Measurements from ENCODE around the gene GPC5. TPM values are rescaled to one million over a fixed set of nuclear protein-coding genes. Genes with fewer than 3 reads are reported as not detected.
"Not testable (repeated sequence)": the region's sequence is repeated elsewhere in the genome, so short reads cannot be mapped to it uniquely, and the experiment has no call there.

The GPC5 gene
- total and polyA plus RNA-seq, 11 donors, result 0.14 to 2.9 (median 0.84) TPM; not detected in 1

DNA sequence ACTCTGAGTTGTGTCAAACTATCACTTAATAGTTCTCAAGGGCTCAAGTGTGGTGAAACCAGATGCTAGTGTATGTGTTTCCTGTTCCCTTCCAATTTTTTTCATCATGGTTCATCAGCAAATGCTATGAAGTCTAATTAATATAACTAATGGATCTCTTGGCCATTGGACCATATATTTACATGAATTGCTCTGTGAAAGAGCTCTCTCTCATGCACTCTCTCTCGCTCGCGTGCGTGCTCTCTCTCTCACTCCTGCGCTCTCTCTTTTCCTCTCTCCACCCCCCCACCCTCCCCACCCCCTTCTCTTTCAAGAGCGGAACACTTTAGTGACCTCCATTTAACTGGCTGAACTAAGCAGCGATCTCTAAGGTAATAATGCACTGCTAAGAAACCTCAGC, 1281.2 kb downstream of the GPC5 start:
- no peaks in the 10 kb centered on the region for H3K36me3 ChIP-seq
- H3K27ac ChIP-seq, result no peak overlapping the region
- 94 to 98% (median 95%) methylated on average over 7 of the region's 7 CpGs for WGBS, 4 donors
- no peaks in the 10 kb centered on the region for H3K9me3 ChIP-seq
- H3K4me1 ChIP-seq, result peaks cover 0 to 4% (median 0%) of the 10 kb centered on the region in 12 donors
- ATAC-seq (no peak), DNase-seq (peak in 1 of 5 donors; percentile 10)
- no peak overlapping the region for H3K4me3 ChIP-seq
- H3K27me3 ChIP-seq, result no peaks in the 10 kb centered on the region
- intact Hi-C loops (cut with DNase I), result no loop called here
- TF ChIP-seq, protein P1, sequence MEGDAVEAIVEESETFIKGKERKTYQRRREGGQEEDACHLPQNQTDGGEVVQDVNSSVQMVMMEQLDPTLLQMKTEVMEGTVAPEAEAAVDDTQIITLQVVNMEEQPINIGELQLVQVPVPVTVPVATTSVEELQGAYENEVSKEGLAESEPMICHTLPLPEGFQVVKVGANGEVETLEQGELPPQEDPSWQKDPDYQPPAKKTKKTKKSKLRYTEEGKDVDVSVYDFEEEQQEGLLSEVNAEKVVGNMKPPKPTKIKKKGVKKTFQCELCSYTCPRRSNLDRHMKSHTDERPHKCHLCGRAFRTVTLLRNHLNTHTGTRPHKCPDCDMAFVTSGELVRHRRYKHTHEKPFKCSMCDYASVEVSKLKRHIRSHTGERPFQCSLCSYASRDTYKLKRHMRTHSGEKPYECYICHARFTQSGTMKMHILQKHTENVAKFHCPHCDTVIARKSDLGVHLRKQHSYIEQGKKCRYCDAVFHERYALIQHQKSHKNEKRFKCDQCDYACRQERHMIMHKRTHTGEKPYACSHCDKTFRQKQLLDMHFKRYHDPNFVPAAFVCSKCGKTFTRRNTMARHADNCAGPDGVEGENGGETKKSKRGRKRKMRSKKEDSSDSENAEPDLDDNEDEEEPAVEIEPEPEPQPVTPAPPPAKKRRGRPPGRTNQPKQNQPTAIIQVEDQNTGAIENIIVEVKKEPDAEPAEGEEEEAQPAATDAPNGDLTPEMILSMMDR (IDR thresholded peaks at IDR 0.05), result no peak
- no peak for TF ChIP-seq POLR2A (IDR thresholded peaks at IDR 0.05)

DNA sequence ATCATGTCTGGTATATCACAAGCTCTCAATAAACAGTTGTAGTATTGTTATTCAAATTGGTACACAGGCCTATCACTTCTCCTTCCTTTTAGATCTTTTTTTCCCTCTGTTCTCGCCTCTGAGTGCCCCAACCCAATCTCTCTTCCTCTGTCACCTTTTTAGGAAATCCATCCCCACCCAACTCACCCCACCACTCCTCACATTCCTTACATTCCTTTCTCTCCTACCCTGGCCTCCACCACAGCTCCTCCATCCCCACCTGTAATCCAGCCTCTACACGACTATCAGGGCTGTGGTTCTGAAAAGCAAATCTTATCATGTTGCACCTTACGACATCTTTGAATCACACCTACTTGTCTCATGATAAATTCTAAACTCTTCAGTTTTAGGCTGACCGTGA, 1282.8 kb downstream of the GPC5 start:
- ATAC-seq (no peak), DNase-seq (no peak)
- 76 to 81% (median 78%) methylated on average over 4 of the region's 4 CpGs for WGBS, 4 donors
- no peak overlapping the region for H3K27ac ChIP-seq
- H3K27me3 ChIP-seq, result no peaks in the 10 kb centered on the region
- intact Hi-C loops (cut with DNase I), result no loop called here
- peaks cover 0 to 4% (median 0%) of the 10 kb centered on the region in 12 donors for H3K4me1 ChIP-seq
- H3K9me3 ChIP-seq, result no peaks in the 10 kb centered on the region
- no peaks in the 10 kb centered on the region for H3K36me3 ChIP-seq
- H3K4me3 ChIP-seq, result no peak overlapping the region
- no peak for TF ChIP-seq POLR2A (IDR thresholded peaks at IDR 0.05)
- TF ChIP-seq, protein P1 (IDR thresholded peaks at IDR 0.05), result no peak

DNA sequence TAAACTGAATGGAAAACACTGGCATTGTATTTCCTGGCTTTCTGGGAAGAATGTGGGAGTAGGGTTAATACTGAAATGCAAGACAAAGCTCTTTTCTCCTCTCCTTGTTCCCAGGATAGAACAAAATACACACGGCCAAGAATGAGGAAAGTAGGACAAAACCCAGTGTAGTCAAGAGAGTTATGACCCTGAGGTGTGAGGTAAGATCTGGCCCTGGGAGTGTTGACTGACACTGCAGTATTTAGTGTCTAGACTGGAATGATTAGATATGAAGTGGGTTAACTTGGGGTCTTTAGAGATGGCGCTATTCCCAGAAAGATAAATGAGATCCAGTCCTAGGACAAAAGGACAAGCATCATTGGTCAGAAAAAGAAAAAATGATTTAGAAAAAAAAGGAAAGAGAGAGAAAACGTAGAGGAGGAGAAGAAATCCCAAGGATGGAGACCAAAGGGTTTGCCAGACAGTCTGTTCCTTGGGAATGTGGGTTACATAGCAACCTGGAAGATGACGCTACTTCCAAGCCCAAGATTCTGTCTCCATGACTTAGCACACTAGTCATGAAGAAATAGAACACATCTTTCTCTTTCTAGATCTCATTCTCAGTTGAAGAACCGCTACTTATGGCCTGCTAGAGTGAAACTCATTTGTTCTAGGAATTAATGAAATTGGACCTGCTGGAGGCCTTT, 1284.6 kb downstream of the GPC5 start:
- ATAC-seq (peak; percentile 77 to 98 (median 84)), DNase-seq (peak in 1 of 5 donors; percentile 28)
- H3K4me3 ChIP-seq, result no peak overlapping the region
- no peaks in the 10 kb centered on the region for H3K27me3 ChIP-seq
- no peaks in the 10 kb centered on the region for H3K9me3 ChIP-seq
- intact Hi-C loops (cut with DNase I), result no loop called here
- TF ChIP-seq, protein P1 (IDR thresholded peaks at IDR 0.05), result no peak
- TF ChIP-seq POLR2A (IDR thresholded peaks at IDR 0.05), result no peak
- WGBS, 4 donors, result 39 to 49% (median 46%) methylated on average over 5 of the region's 5 CpGs
- H3K36me3 ChIP-seq, result no peaks in the 10 kb centered on the region
- peaks cover 0 to 4% (median 0%) of the 10 kb centered on the region in 12 donors for H3K4me1 ChIP-seq
- H3K27ac ChIP-seq, result peak overlapping the region in 1 of 12 donors; percentile 13

DNA sequence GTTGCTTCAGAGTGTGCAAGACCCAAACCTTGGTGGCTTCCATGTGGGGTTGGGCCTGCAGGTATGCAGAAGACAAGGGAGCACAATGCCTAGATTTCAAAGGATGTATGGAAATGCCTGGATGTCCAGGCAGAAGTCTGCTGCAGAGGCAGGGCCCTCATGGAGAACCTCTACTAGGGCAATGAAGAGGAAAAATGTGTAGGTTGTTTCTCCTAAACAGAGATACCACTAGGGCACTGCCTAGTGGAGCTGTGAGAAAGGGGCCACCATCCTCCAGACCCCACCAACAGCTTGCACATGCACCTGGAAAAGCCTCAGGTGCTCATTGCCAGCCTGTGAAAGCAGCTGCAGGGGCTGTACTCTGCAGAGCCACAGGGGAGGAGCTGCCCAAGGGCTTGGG, 1295.6 kb downstream of the GPC5 start:
- ATAC-seq (no peak), DNase-seq (no peak)
- Histone ChIP-seq H3K27ac (no peak overlapping the region), H3K27me3 (no peaks in the 10 kb centered on the region), H3K36me3 (no peaks in the 10 kb centered on the region), H3K4me1 (no peaks in the 10 kb centered on the region), H3K4me3 (no peak overlapping the region), H3K9me3 (peaks cover 0 to 23% (median 0%) of the 10 kb centered on the region in 12 donors)
- no peak for TF ChIP-seq POLR2A (IDR thresholded peaks at IDR 0.05)
- TF ChIP-seq, protein P1 (IDR thresholded peaks at IDR 0.05), result no peak
- intact Hi-C loops (cut with DNase I), result no loop called here

DNA sequence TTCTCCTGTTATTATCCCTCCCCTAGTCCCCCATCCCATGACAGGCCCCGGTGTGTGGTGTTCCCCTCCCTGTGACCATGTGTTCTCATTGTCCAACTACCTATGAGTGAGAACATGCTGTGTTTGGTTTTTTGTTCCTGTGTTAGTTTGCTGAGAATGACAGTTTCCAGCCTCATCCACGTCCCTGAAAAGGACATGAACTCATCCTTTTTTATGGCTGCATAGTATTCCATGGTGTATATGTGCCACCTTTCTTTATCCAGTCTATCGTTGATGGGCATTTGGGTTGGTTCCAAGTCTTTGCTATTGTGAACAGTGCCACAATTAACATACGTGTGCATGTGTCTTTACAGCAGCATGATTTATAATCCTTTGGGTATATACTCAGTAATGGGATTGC, 1297.4 kb downstream of the GPC5 start:
- peaks cover 0 to 23% (median 0%) of the 10 kb centered on the region in 12 donors for H3K9me3 ChIP-seq
- H3K36me3 ChIP-seq; H3K4me3 ChIP-seq; intact Hi-C loops (cut with DNase I); H3K27ac ChIP-seq; ATAC-seq; H3K27me3 ChIP-seq; H3K4me1 ChIP-seq; DNase-seq: not testable (repeated sequence)
- WGBS, 4 donors, result 75 to 83% (median 80%) methylated on average over 4 of the region's 4 CpGs
